Endothelial cell of umbilical vein (primary cell): ENCODE measurements around the gene KPNA1. TPM values are rescaled to one million over a fixed set of nuclear protein-coding genes. Genes with fewer than 3 reads are reported as not detected.

Experiments
- BruUV-seq: library from RNA; stranded (reverse); fragments of 400-500 nt; replicated peaks from 2 replicates; lab custom pipeline; 2021; lab: Mats Ljungman, UMichigan
- CTCF ChIA-PET: fragments of 300-600, 350-600 bp; sonication (Branson Sonifier 250); formaldehyde crosslinking; loops from one replicate; lab custom pipeline; 2021; ENCODE audit warnings: antibody characterized with exemption, inconsistent platforms; lab: Charles Lee
- POLR2A ChIA-PET: fragments of 300-600, 350-600 bp; sonication (Branson Sonifier 250); formaldehyde crosslinking; loops from one replicate; lab custom pipeline; 2021; ENCODE audit warnings: antibody characterized with exemption, inconsistent platforms; lab: Charles Lee
- DNase-seq: peaks from one replicate; pipeline ENCODE4 v3.0.0-alpha.2; 2011; ENCODE audit warnings: low read depth, low spot score
- FAIRE-seq: peaks from 2 replicates; lab custom pipeline; 2011; peaks lifted over from hg19 to GRCh38; lab: Jason Lieb, UNC
- H2AFZ ChIP-seq: 2 replicates; pipeline ENCODE4 v1.6.0; 2012; ENCODE audit warnings: low read depth, low read length, control low read depth, inconsistent platforms
- H3K27ac ChIP-seq: 2 replicates; pipeline ENCODE4 v1.5.1; 2011; ENCODE audit warnings: low read depth, mild to moderate bottlenecking, control low read depth, low read length, moderate library complexity; ENCODE audit not compliant: insufficient read depth
- H3K27me3 ChIP-seq, 2 experiments: 2 replicates each; pipeline versions ENCODE4 v1.6.0 to v1.6.1; 2011; ENCODE audit warnings: low read length in 2 of 2, mixed read lengths in 1 of 2; ENCODE audit not compliant: control insufficient read depth in 2 of 2, insufficient read depth in 2 of 2
- H3K36me3 ChIP-seq, 2 experiments: 2 replicates in 1 of 2; 3 replicates in 1 of 2; pipeline ENCODE4 v1.5.1; 2011; ENCODE audit warnings: low read length in 2 of 2, mild to moderate bottlenecking in 1 of 2, moderate library complexity in 1 of 2; ENCODE audit not compliant: control insufficient read depth in 2 of 2, insufficient read depth in 2 of 2; ENCODE audit errors: extremely low read depth in 1 of 2
- H3K4me1 ChIP-seq: 3 replicates; pipeline ENCODE4 v1.5.1; 2011; ENCODE audit warnings: mild to moderate bottlenecking, low read length; ENCODE audit not compliant: control insufficient read depth, insufficient read depth; ENCODE audit errors: extremely low read depth
- H3K4me2 ChIP-seq: 2 replicates; pipeline ENCODE4 v1.6.1; 2011; ENCODE audit warnings: low read length, control low read depth, mixed read lengths; ENCODE audit not compliant: insufficient read depth
- H3K4me3 ChIP-seq, 3 experiments: fragments of 200-600 bp in 1 of 3; sonication (generic), shearing (Covaris generic) in 1 of 3; replicated peaks in 1 of 3; 2 replicates each; pipeline ENCODE4 v1.5.1; 2011 to 2016; ENCODE audit warnings: control low read depth in 3 of 3, low read length in 3 of 3, mild to moderate bottlenecking in 2 of 3, inconsistent platforms in 1 of 3, low read depth in 1 of 3, moderate library complexity in 1 of 3; ENCODE audit not compliant: insufficient read depth in 1 of 3
- H3K79me2 ChIP-seq: 2 replicates; pipeline ENCODE4 v1.6.0; 2012; ENCODE audit warnings: low read length, inconsistent platforms; ENCODE audit not compliant: control insufficient read depth, insufficient read depth
- H3K9ac ChIP-seq: replicated peaks from 2 replicates; pipeline ENCODE3; 2011; ENCODE audit warnings: low read length, control low read depth; ENCODE audit not compliant: insufficient read depth; ENCODE audit errors: extremely low read depth
- H3K9me1 ChIP-seq: replicated peaks from 3 replicates; pipeline ENCODE4 v1.6.0; 2011; ENCODE audit warnings: mild to moderate bottlenecking, low read length; ENCODE audit not compliant: control insufficient read depth, insufficient read depth; ENCODE audit errors: extremely low read depth
- H3K9me3 ChIP-seq: replicated peaks from 2 replicates; pipeline ENCODE4 v1.5.1; 2012; ENCODE audit warnings: low read length, inconsistent platforms; ENCODE audit not compliant: control insufficient read depth, insufficient read depth
- H4K20me1 ChIP-seq: replicated peaks from 2 replicates; pipeline ENCODE3; 2011; ENCODE audit warnings: mild to moderate bottlenecking, low read length; ENCODE audit not compliant: control insufficient read depth, insufficient read depth; ENCODE audit errors: extremely low read depth
- EZH2 ChIP-seq: IDR thresholded peaks from 2 replicates; pipeline ENCODE4 v1.6.1; 2012; ENCODE audit warnings: borderline replicate concordance, low read depth, mild to moderate bottlenecking, moderate library complexity, low read length, inconsistent platforms; ENCODE audit not compliant: severe bottlenecking
- FOS ChIP-seq: IDR thresholded peaks from 2 replicates; pipeline ENCODE4 v1.6.1; 2011; ENCODE audit warnings: mild to moderate bottlenecking, low read length, moderate library complexity, borderline replicate concordance; ENCODE audit not compliant: insufficient read depth
- GATA2 ChIP-seq: IDR thresholded peaks from 2 replicates; pipeline ENCODE4 v1.7.0; 2011; ENCODE audit warnings: low read depth, mild to moderate bottlenecking, moderate library complexity, mixed read lengths, low read length; ENCODE audit not compliant: insufficient read length, insufficient read depth
- JUN ChIP-seq: IDR thresholded peaks from 2 replicates; pipeline ENCODE4 v1.6.1; 2011; ENCODE audit warnings: borderline replicate concordance, low read depth; ENCODE audit not compliant: insufficient read length, insufficient read depth
- POLR2A ChIP-seq: IDR thresholded peaks from 2 replicates; pipeline ENCODE4 v1.6.1; 2012; ENCODE audit warnings: low read depth, mild to moderate bottlenecking, control low read depth, low read length
- POLR2AphosphoS5 ChIP-seq: IDR thresholded peaks from 2 replicates; pipeline ENCODE4 v1.6.1; 2012; ENCODE audit warnings: low read depth, mild to moderate bottlenecking, control low read depth, low read length, moderate library complexity; ENCODE audit not compliant: insufficient read depth
- dilution Hi-C: fragments of 300-500 bp; cut with MboI; formaldehyde crosslinking; loops from one replicate; pipeline ENCODE4 v1.15.0; 2019; ENCODE audit warnings: low sequenced_read_pairs; ENCODE audit not compliant: extremely low pct_ligation_motif_present
- intact Hi-C: fragments of 100-400 bp; cut with micrococcal nuclease; formaldehyde crosslinking; loops from one replicate; pipeline ENCODE4 v1.10.0; 2022
- polyA plus RNA-seq, 4 experiments: library from polyadenylated mRNA; depleted of rRNA in 3 of 4; stranded (reverse) in 3 of 4; unstranded in 1 of 4; fragments of >200 nt; gene quantifications; 2 replicates each; pipeline versions ENCODE4 v1.2.1 to v1.2.3, GENCODE V29; 2011 to 2012; ENCODE audit warnings: missing spikeins in 1 of 4
- total RNA-seq: library from RNA; stranded (reverse); gene quantifications from 2 replicates; pipeline ENCODE4 v1.2.3, GENCODE V29; 2021
- TF ChIP-seq, protein P1 (sequence below), 2 donors: IDR thresholded peaks; 1 replicate in 1 of 2; 2 replicates in 1 of 2; pipeline ENCODE4 v1.5.1; 2011; ENCODE audit warnings: low read length in 2 of 2, mild to moderate bottlenecking in 2 of 2, moderate library complexity in 2 of 2, control low read depth in 1 of 2, inconsistent platforms in 1 of 2, low read depth in 1 of 2; ENCODE audit not compliant: insufficient read depth in 1 of 2; ENCODE audit errors: extremely low read depth in 1 of 2
- TF ChIP-seq, protein P2 (sequence below): IDR thresholded peaks from 2 replicates; pipeline ENCODE4 v1.6.1; 2011; ENCODE audit not compliant: insufficient read depth, insufficient read length

KPNA1 gene
- total and polyA plus RNA-seq, 2 donors (not counting 3 experiments of a cell fraction or from before 2014, with no cell fraction given), result 24.4 to 110 TPM

DNA sequence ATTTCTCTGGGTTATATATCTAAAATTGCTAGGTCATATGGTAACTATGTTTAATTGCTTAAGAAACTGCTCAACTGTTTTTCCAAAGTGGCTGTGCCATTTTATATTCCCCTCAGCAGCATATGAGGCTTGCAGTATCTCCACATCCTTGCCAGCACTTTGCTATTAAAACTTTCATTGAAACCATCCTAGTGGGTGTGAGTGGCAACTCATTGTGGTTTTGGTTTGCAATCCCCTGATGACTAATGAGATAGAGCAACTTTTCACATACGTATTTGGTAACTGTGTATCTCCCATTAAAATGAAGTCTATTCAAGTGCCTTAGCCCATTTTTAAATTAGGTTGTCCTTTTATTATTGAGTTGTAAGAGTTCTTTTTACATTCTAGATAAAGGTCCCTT, 17.3 kb downstream of the KPNA1 start:
- dilution Hi-C loops, result no loop called here
- BruUV-seq, result no TSS peak
- no peak for FAIRE-seq
- no peak overlapping the region for H3K27ac ChIP-seq
- H3K9me3 ChIP-seq, result no peaks in the 10 kb centered on the region
- H2AFZ ChIP-seq, result no peak overlapping the region
- intact Hi-C loops, result no loop called here
- TF ChIP-seq FOS, result peak; percentile 23
- no peak for TF ChIP-seq POLR2A
- TF ChIP-seq JUN, result no peak
- TF ChIP-seq, protein P1, sequence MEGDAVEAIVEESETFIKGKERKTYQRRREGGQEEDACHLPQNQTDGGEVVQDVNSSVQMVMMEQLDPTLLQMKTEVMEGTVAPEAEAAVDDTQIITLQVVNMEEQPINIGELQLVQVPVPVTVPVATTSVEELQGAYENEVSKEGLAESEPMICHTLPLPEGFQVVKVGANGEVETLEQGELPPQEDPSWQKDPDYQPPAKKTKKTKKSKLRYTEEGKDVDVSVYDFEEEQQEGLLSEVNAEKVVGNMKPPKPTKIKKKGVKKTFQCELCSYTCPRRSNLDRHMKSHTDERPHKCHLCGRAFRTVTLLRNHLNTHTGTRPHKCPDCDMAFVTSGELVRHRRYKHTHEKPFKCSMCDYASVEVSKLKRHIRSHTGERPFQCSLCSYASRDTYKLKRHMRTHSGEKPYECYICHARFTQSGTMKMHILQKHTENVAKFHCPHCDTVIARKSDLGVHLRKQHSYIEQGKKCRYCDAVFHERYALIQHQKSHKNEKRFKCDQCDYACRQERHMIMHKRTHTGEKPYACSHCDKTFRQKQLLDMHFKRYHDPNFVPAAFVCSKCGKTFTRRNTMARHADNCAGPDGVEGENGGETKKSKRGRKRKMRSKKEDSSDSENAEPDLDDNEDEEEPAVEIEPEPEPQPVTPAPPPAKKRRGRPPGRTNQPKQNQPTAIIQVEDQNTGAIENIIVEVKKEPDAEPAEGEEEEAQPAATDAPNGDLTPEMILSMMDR (IDR thresholded peaks at IDR 0.05; ENCODE audit: extremely low read depth in 1 of 2, insufficient read depth in 1 of 2, low read depth in 1 of 2, low read length in 2 of 2), result no peak
- no peak for TF ChIP-seq EZH2
- DNase-seq, result no peak
- peaks cover 0 to 6% of the 10 kb centered on the region in 2 experiments for H3K36me3 ChIP-seq
- no peak overlapping the region for H3K4me2 ChIP-seq
- ChIA-PET CTCF (interaction anchor here (0.9 to 1.8 kb wide), 3 partner anchors 12 to 182 kb away, joined by 3 to 4 read pairs (median 3); no protein-coding TSS in a partner anchor), POLR2A (no interaction called here)
- peaks cover 15% of the 10 kb centered on the region for H4K20me1 ChIP-seq
- H3K4me1 ChIP-seq, result no peaks in the 10 kb centered on the region
- no peaks in the 10 kb centered on the region for H3K9me1 ChIP-seq
- H3K79me2 ChIP-seq, result peaks cover 84% of the 10 kb centered on the region
- H3K27me3 ChIP-seq, result no peaks in the 10 kb centered on the region
- no peak overlapping the region for H3K4me3 ChIP-seq
- H3K9ac ChIP-seq, result no peak overlapping the region

DNA sequence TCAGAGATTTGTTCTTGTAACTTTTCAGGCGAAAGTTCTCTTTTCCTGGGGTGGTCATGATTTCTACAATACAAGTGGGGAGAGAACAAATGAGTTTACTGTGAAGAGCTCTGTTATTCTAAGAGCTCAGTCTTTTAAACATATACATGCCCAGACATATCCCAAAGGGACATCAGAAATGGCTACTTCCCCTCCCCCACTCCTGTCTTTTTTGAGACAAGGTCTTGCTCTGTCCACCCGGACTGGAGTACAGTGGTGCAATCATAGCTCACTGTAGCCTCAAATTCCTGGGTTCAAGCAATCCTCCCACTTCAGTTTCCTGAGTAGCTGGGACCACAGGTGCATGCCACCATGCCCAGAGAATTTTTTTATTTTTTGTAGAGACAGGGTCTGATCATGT, 18.2 kb downstream of the KPNA1 start:
- no peaks in the 10 kb centered on the region for H3K4me1 ChIP-seq
- peaks cover 9% of the 10 kb centered on the region for H4K20me1 ChIP-seq
- dilution Hi-C loops, result no loop called here
- BruUV-seq, result no TSS peak
- intact Hi-C loops, result no loop called here
- no peak overlapping the region for H2AFZ ChIP-seq
- H3K36me3 ChIP-seq, result peaks cover 0 to 6% of the 10 kb centered on the region in 2 experiments
- no peak overlapping the region for H3K9ac ChIP-seq
- H3K27ac ChIP-seq, result no peak overlapping the region
- TF ChIP-seq GATA2, result no peak
- no peak for TF ChIP-seq FOS
- no peak for TF ChIP-seq POLR2AphosphoS5
- TF ChIP-seq, protein P2, sequence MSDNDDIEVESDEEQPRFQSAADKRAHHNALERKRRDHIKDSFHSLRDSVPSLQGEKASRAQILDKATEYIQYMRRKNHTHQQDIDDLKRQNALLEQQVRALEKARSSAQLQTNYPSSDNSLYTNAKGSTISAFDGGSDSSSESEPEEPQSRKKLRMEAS, result no peak
- no peak for TF ChIP-seq EZH2
- TF ChIP-seq POLR2A, result no peak
- no peak for TF ChIP-seq JUN
- TF ChIP-seq, protein P1 (IDR thresholded peaks at IDR 0.05; ENCODE audit: extremely low read depth in 1 of 2, insufficient read depth in 1 of 2, low read depth in 1 of 2, low read length in 2 of 2), result no peak
- H3K79me2 ChIP-seq, result peaks cover 79% of the 10 kb centered on the region
- no peak overlapping the region for H3K4me3 ChIP-seq
- no peaks in the 10 kb centered on the region for H3K9me3 ChIP-seq
- ChIA-PET POLR2A (interaction anchor here (0.6 kb wide), 1 partner anchor 18 kb away, joined by 5 read pairs; no protein-coding TSS in a partner anchor), CTCF (interaction anchor here (0.7 to 1.8 kb wide), 4 partner anchors 12 to 183 kb away, joined by 3 to 4 read pairs (median 3); no protein-coding TSS in a partner anchor)
- no peak for FAIRE-seq
- no peaks in the 10 kb centered on the region for H3K9me1 ChIP-seq
- H3K27me3 ChIP-seq, result no peaks in the 10 kb centered on the region
- no peak overlapping the region for H3K4me2 ChIP-seq
- no peak for DNase-seq
